DND-41 (cell line): Measurements from ENCODE around the gene TMCO1.

Experiments used
- CTCF ChIP-seq: IDR thresholded peaks from 2 replicates; pipeline ENCODE4 v1.5.1; 2012; ENCODE audit warnings: borderline replicate concordance, low read length, moderate library complexity, mild to moderate bottlenecking; ENCODE audit not compliant: poor library complexity, severe bottlenecking; ENCODE audit errors: extremely low read depth
- EZH2 ChIP-seq: IDR thresholded peaks from 3 replicates; pipeline ENCODE4 v1.6.1; 2012; ENCODE audit warnings: borderline replicate concordance, low read depth, mild to moderate bottlenecking, moderate library complexity, low read length, inconsistent platforms; ENCODE audit not compliant: severe bottlenecking

- TF ChIP-seq CTCF (no peak), EZH2 (no peak)
These were observed 69.1 kb downstream of the TMCO1 start for GRCh38 chr1:165699577-165699976.
